ENCODE data around the gene GPC6. TPM values are rescaled to one million over a fixed set of nuclear protein-coding genes. Genes with fewer than 3 reads are reported as not detected.

GPC6 gene
- total RNA-seq, 2 donors from 2014 or later: 1.6 to 4.0 TPM

GRCh38 chr13:94325650-94326049 lies 1099.0 kb downstream of the GPC6 start:
- DNase-seq: no peak
- Histone ChIP-seq H3K4me1 (peaks cover 11% of the 10 kb centered on the region), H3K27me3 (no peaks in the 10 kb centered on the region), H3K27ac (no peak overlapping the region), H3K4me3 (no peak overlapping the region), H3K36me3 (replicated peaks in 1 of 2; ENCODE audit: insufficient read depth in 1 of 2, low read depth in 2 of 2) (no peaks in the 10 kb centered on the region), H3K9me3 (no peaks in the 10 kb centered on the region)
- no peak for ATAC-seq
- WGBS, 2 donors: 63 to 72% methylated on average over 6 of the region's 6 CpGs
- intact Hi-C loops (cut with DNase I): no loop called here
- TF ChIP-seq CTCF (IDR thresholded peaks at IDR 0.05): no peak
- TF ChIP-seq POLR2A (IDR thresholded peaks at IDR 0.05): no peak

- no peak for ATAC-seq
- intact Hi-C loops (cut with DNase I): no loop called here
- DNase-seq: no peak
These were observed 1100.7 kb downstream of the GPC6 start for GRCh38 chr13:94327318-94327717.

GRCh38 chr13:94328381-94329041 lies 1101.9 kb downstream of the GPC6 start:
- H3K27me3 ChIP-seq: no peaks in the 10 kb centered on the region
- no peaks in the 10 kb centered on the region for H3K36me3 ChIP-seq (replicated peaks in 1 of 2; ENCODE audit: insufficient read depth in 1 of 2, low read depth in 2 of 2)
- no peaks in the 10 kb centered on the region for H3K9me3 ChIP-seq
- H3K27ac ChIP-seq: no peak overlapping the region
- H3K4me1 ChIP-seq: peaks cover 11% of the 10 kb centered on the region
- ATAC-seq (no peak), DNase-seq (no peak)
- intact Hi-C loops (cut with DNase I): no loop called here
- 79 to 80% methylated on average over 12 to 13 of the region's 13 CpGs for WGBS, 2 donors
- no peak overlapping the region for H3K4me3 ChIP-seq
- no peak for TF ChIP-seq POLR2A (IDR thresholded peaks at IDR 0.05)
- TF ChIP-seq CTCF (IDR thresholded peaks at IDR 0.05): no peak

More at GRCh38 chr13:94327318-94327717, 1100.7 kb downstream of the GPC6 start:
- H3K27ac ChIP-seq: no peak overlapping the region
- H3K36me3 ChIP-seq (replicated peaks in 1 of 2; ENCODE audit: insufficient read depth in 1 of 2, low read depth in 2 of 2): no peaks in the 10 kb centered on the region
- WGBS, 2 donors: 51 to 57% methylated on average over 6 of the region's 6 CpGs
- no peaks in the 10 kb centered on the region for H3K27me3 ChIP-seq
- H3K4me1 ChIP-seq: peaks cover 11% of the 10 kb centered on the region
- no peaks in the 10 kb centered on the region for H3K9me3 ChIP-seq
- TF ChIP-seq CTCF (IDR thresholded peaks at IDR 0.05): no peak
- TF ChIP-seq POLR2A (IDR thresholded peaks at IDR 0.05): no peak
- no peak overlapping the region for H3K4me3 ChIP-seq

GRCh38 chr13:94329277-94329676 lies 1102.7 kb downstream of the GPC6 start:
- Histone ChIP-seq H3K4me1 (peaks cover 11% of the 10 kb centered on the region), H3K36me3 (replicated peaks in 1 of 2; ENCODE audit: insufficient read depth in 1 of 2, low read depth in 2 of 2) (no peaks in the 10 kb centered on the region), H3K27me3 (no peaks in the 10 kb centered on the region), H3K27ac (no peak overlapping the region), H3K4me3 (no peak overlapping the region), H3K9me3 (no peaks in the 10 kb centered on the region)
- ATAC-seq (no peak), DNase-seq (no peak)
- intact Hi-C loops (cut with DNase I): no loop called here
- TF ChIP-seq POLR2A (IDR thresholded peaks at IDR 0.05) (no peak), CTCF (IDR thresholded peaks at IDR 0.05) (no peak)
- 80% methylated on average over 7 of the region's 7 CpGs for WGBS, 2 donors
